ENCODE data around the gene EFNA4. TPM values are rescaled to one million over a fixed set of nuclear protein-coding genes. Genes with fewer than 3 reads are reported as not detected.

Gene EFNA4
- polyA plus RNA-seq, 1 of the 3 experiments (the other 2 are of a cell fraction), result 17.7 TPM

DNA sequence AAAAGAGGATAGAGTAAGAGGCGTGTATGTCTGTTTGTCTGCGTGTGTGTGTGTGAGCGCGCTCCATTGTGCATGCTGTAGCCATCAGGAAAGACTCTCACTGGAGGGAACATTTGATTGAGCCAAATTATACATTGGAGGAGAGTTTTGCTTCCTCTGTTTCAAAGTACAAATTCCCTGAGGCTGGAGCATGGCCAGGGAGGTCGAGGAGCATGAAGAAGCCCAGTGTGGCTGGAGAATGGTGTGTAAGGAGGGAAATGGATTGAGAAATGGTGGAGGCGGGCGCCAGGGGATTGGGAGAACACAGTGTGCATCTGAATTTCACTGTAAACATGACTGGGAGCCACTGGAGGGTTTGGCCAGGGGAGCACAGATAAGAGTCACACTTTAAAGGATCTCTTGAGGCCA lies 42.1 kb downstream of the EFNA4 start:
- Histone ChIP-seq H3K79me2 (ENCODE audit: insufficient read depth) (no peaks in the 10 kb centered on the region), H3K27ac (ENCODE audit: low read depth in 2 of 2, low read length in 1 of 2) (no peak overlapping the region), H3K9me3 (no peaks in the 10 kb centered on the region), H3K4me2 (no peak overlapping the region), H3K9ac (no peak overlapping the region), H3K27me3 (ENCODE audit: insufficient read depth) (no peaks in the 10 kb centered on the region; the same call in 1 of the 2 replicates), H3F3A (replicated peaks; ENCODE audit: insufficient read depth) (no peaks in the 10 kb centered on the region), H2AFZ (ENCODE audit: low read depth) (no peak overlapping the region), H3K4me1 (ENCODE audit: control insufficient read depth in 1 of 2, insufficient read depth in 2 of 2, low read depth in 1 of 2, low read length in 1 of 2) (no peaks in the 10 kb centered on the region), H4K20me1 (ENCODE audit: insufficient read depth) (no peaks in the 10 kb centered on the region), H3K4me3 (ENCODE audit: low read depth in 2 of 2, low read length in 1 of 2) (no peak overlapping the region), H3K9me2 (no peaks in the 10 kb centered on the region), H3K36me3 (replicated peaks in 1 of 2; ENCODE audit: control insufficient read depth in 1 of 2, insufficient read depth in 2 of 2, low read length in 1 of 2) (no peaks in the 10 kb centered on the region)
- POLR2A ChIA-PET, result no interaction called here
- no peak for DNase-seq
- TF ChIP-seq RXRA (IDR thresholded peaks at IDR 0.05; ENCODE audit: borderline replicate concordance, low read depth) (no peak), YY1 (IDR thresholded peaks at IDR 0.05; ENCODE audit: low read depth) (no peak), EZH2phosphoT487 (IDR thresholded peaks at IDR 0.05; ENCODE audit: borderline replicate concordance, low read depth) (no peak), ELF1 (IDR thresholded peaks at IDR 0.05) (no peak), SIN3A (IDR thresholded peaks at IDR 0.05; ENCODE audit: borderline replicate concordance, low read depth, low read length) (no peak), NRF1 (IDR thresholded peaks at IDR 0.05; ENCODE audit: low read depth, low read length) (no peak), TEAD4 (IDR thresholded peaks at IDR 0.05; ENCODE audit: borderline replicate concordance, insufficient read depth) (no peak), MXI1 (IDR thresholded peaks at IDR 0.05; ENCODE audit: low read depth, low read length) (no peak), GABPA (IDR thresholded peaks at IDR 0.05; ENCODE audit: low read depth) (no peak), TAF1 (IDR thresholded peaks at IDR 0.05; ENCODE audit: borderline replicate concordance, low read depth, low read length) (no peak), NFIC (IDR thresholded peaks at IDR 0.05; ENCODE audit: borderline replicate concordance) (no peak), FOXM1 (IDR thresholded peaks at IDR 0.05; ENCODE audit: low read depth) (no peak), FOSL2 (IDR thresholded peaks at IDR 0.05; ENCODE audit: borderline replicate concordance, low read depth) (no peak), MEF2A (IDR thresholded peaks at IDR 0.05; ENCODE audit: borderline replicate concordance, low read depth) (no peak), EP300 (IDR thresholded peaks at IDR 0.05; ENCODE audit: borderline replicate concordance in 1 of 2, low read depth in 1 of 2, low read length in 1 of 2) (no peak)
- TF ChIP-seq, protein P1, sequence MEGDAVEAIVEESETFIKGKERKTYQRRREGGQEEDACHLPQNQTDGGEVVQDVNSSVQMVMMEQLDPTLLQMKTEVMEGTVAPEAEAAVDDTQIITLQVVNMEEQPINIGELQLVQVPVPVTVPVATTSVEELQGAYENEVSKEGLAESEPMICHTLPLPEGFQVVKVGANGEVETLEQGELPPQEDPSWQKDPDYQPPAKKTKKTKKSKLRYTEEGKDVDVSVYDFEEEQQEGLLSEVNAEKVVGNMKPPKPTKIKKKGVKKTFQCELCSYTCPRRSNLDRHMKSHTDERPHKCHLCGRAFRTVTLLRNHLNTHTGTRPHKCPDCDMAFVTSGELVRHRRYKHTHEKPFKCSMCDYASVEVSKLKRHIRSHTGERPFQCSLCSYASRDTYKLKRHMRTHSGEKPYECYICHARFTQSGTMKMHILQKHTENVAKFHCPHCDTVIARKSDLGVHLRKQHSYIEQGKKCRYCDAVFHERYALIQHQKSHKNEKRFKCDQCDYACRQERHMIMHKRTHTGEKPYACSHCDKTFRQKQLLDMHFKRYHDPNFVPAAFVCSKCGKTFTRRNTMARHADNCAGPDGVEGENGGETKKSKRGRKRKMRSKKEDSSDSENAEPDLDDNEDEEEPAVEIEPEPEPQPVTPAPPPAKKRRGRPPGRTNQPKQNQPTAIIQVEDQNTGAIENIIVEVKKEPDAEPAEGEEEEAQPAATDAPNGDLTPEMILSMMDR (IDR thresholded peaks at IDR 0.05), result no peak
- TF ChIP-seq, protein P2, sequence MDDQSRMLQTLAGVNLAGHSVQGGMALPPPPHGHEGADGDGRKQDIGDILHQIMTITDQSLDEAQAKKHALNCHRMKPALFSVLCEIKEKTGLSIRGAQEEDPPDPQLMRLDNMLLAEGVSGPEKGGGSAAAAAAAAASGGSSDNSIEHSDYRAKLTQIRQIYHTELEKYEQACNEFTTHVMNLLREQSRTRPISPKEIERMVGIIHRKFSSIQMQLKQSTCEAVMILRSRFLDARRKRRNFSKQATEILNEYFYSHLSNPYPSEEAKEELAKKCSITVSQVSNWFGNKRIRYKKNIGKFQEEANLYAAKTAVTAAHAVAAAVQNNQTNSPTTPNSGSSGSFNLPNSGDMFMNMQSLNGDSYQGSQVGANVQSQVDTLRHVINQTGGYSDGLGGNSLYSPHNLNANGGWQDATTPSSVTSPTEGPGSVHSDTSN (IDR thresholded peaks at IDR 0.05), result no peak
- TF ChIP-seq, protein P3, sequence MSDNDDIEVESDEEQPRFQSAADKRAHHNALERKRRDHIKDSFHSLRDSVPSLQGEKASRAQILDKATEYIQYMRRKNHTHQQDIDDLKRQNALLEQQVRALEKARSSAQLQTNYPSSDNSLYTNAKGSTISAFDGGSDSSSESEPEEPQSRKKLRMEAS (IDR thresholded peaks at IDR 0.05; ENCODE audit: low read depth), result no peak
- CTCF ChIA-PET, result interaction anchor here (1.5 to 7.0 kb wide), 2 partner anchors 12 to 14 kb away, joined by 4 to 30 read pairs; no protein-coding TSS in a partner anchor
- 78% methylated on average over 7 of the region's 7 CpGs for WGBS (ENCODE audit: low lambda C conversion rate)
